H1 (cell line): Measurements from ENCODE around the gene RAB3IP. TPM values are rescaled to one million over a fixed set of nuclear protein-coding genes. Genes with fewer than 3 reads are reported as not detected.

Experiments used
- CTCF ChIA-PET: fragments of 300-600 bp; sonication (Branson Sonifier 250); formaldehyde crosslinking; loops from one replicate; lab custom pipeline; 2021; ENCODE audit not compliant: partially characterized antibody; lab: Charles Lee
- POLR2A ChIA-PET: fragments of 300-600 bp; sonication (Branson Sonifier 250); formaldehyde crosslinking; loops from one replicate; lab custom pipeline; 2021; ENCODE audit warnings: inconsistent platforms; ENCODE audit not compliant: partially characterized antibody; lab: Charles Lee
- DNase-seq, 2 experiments: peaks; one replicate each; pipeline versions ENCODE4 v3.0.0 to v3.0.0-alpha.2; 2010 to 2022; ENCODE audit warnings: low spot score in 2 of 2, low read depth in 1 of 2, mixed read lengths in 1 of 2
- FAIRE-seq: peaks from 2 replicates; lab custom pipeline; 2011; peaks lifted over from hg19 to GRCh38; lab: Jason Lieb, UNC
- H2AFZ ChIP-seq: 2 replicates; pipeline ENCODE4 v1.8.1; 2012; ENCODE audit warnings: low read length, inconsistent platforms
- H2AK5ac ChIP-seq: 2 replicates; pipeline ENCODE4 v1.6.1; 2013; ENCODE audit warnings: low read depth, low read length
- H2BK120ac ChIP-seq: replicated peaks from 2 replicates; pipeline ENCODE3; 2013; ENCODE audit warnings: low read depth, low read length, inconsistent platforms
- H2BK12ac ChIP-seq: 2 replicates; pipeline ENCODE4 v1.6.1; 2013; ENCODE audit warnings: low read depth, low read length
- H2BK15ac ChIP-seq: 2 replicates; pipeline ENCODE4 v1.6.1; 2013; ENCODE audit warnings: low read length
- H2BK20ac ChIP-seq: 2 replicates; pipeline ENCODE4 v1.6.1; 2013; ENCODE audit warnings: low read length
- H2BK5ac ChIP-seq: 2 replicates; pipeline ENCODE4 v1.6.1; 2013; ENCODE audit warnings: low read depth, low read length
- H3K14ac ChIP-seq: 2 replicates; pipeline ENCODE4 v1.6.1; 2013; ENCODE audit warnings: inconsistent platforms; ENCODE audit not compliant: insufficient read length
- H3K18ac ChIP-seq: 2 replicates; pipeline ENCODE4 v1.6.1; 2013; ENCODE audit warnings: low read length; ENCODE audit errors: extremely low read depth
- H3K23ac ChIP-seq: 2 replicates; pipeline ENCODE4 v1.6.1; 2013; ENCODE audit warnings: inconsistent platforms; ENCODE audit not compliant: insufficient read length
- H3K23me2 ChIP-seq: 2 replicates; pipeline ENCODE4 v1.6.1; 2013; ENCODE audit warnings: low read depth, low read length
- H3K27ac ChIP-seq: 2 replicates; pipeline ENCODE4 v1.6.1; 2011; ENCODE audit warnings: low read depth, low read length, inconsistent platforms
- H3K27me3 ChIP-seq, 4 experiments: replicated peaks in 1 of 4; 1 replicate in 1 of 4; 2 replicates in 3 of 4; pipeline versions ENCODE4 v1.6.1 to v1.8.1; 2011 to 2013; ENCODE audit warnings: low read length in 3 of 4, mild to moderate bottlenecking in 3 of 4, inconsistent platforms in 2 of 4, mixed read lengths in 2 of 4, moderate library complexity in 1 of 4; ENCODE audit not compliant: control insufficient read depth in 3 of 4, insufficient read depth in 3 of 4; ENCODE audit errors: extremely low read depth in 1 of 4
- H3K36me3 ChIP-seq, 4 experiments: 2 replicates each; pipeline versions ENCODE4 v1.6.1 to v1.8.1; 2011 to 2013; ENCODE audit warnings: mild to moderate bottlenecking in 4 of 4, low read length in 3 of 4, moderate library complexity in 2 of 4, control low read depth in 1 of 4, inconsistent platforms in 1 of 4; ENCODE audit not compliant: insufficient read depth in 4 of 4, control insufficient read depth in 2 of 4
- H3K4ac ChIP-seq: replicated peaks from 2 replicates; pipeline ENCODE3; 2013; ENCODE audit warnings: low read length, low read depth, mixed read lengths, inconsistent platforms; ENCODE audit not compliant: insufficient read length
- H3K4me1 ChIP-seq, 4 experiments: replicated peaks in 1 of 4; 1 replicate in 1 of 4; 2 replicates in 3 of 4; pipeline versions ENCODE4 v1.6.1 to v1.8.1; 2011 to 2013; ENCODE audit warnings: low read length in 3 of 4, inconsistent platforms in 2 of 4, mixed read lengths in 1 of 4; ENCODE audit not compliant: insufficient read depth in 4 of 4, control insufficient read depth in 3 of 4
- H3K4me2 ChIP-seq, 2 experiments: 2 replicates each; pipeline versions ENCODE4 v1.6.1 to v1.8.1; 2011 to 2013; ENCODE audit warnings: low read depth in 2 of 2, low read length in 2 of 2, control low read depth in 1 of 2, inconsistent platforms in 1 of 2, mild to moderate bottlenecking in 1 of 2; ENCODE audit not compliant: insufficient read depth in 1 of 2
- H3K4me3 ChIP-seq, 4 experiments: fragments of 200-600, 300-600 bp in 1 of 4; sonication (generic), shearing (Covaris generic), sonication (Bioruptor Twin) in 1 of 4; 2 replicates each; pipeline versions ENCODE4 v1.5.1 to v1.8.1; 2011 to 2016; ENCODE audit warnings: low read length in 4 of 4, low read depth in 3 of 4, control low read depth in 2 of 4, inconsistent platforms in 2 of 4, mild to moderate bottlenecking in 2 of 4, mixed read lengths in 1 of 4, moderate library complexity in 1 of 4; ENCODE audit not compliant: insufficient read depth in 2 of 4; ENCODE audit errors: extremely low read depth in 1 of 4
- H3K56ac ChIP-seq: replicated peaks from 2 replicates; pipeline ENCODE3; 2013; ENCODE audit warnings: low read depth, mild to moderate bottlenecking, mixed read lengths, low read length, inconsistent platforms; ENCODE audit not compliant: insufficient read length
- H3K79me1 ChIP-seq: 2 replicates; pipeline ENCODE4 v1.6.1; 2013; ENCODE audit warnings: low read depth, low read length, control low read depth
- H3K79me2 ChIP-seq, 2 experiments: 2 replicates each; pipeline versions ENCODE4 v1.6.1 to v1.8.1; 2012 to 2013; ENCODE audit warnings: low read length in 2 of 2, mild to moderate bottlenecking in 2 of 2, inconsistent platforms in 1 of 2; ENCODE audit not compliant: insufficient read depth in 2 of 2, control insufficient read depth in 1 of 2
- H3K9ac ChIP-seq, 4 experiments: replicated peaks in 1 of 4; 1 replicate in 1 of 4; 2 replicates in 3 of 4; pipeline versions ENCODE4 v1.6.1 to v1.8.1; 2011 to 2013; ENCODE audit warnings: low read depth in 3 of 4, low read length in 3 of 4, control low read depth in 2 of 4, mild to moderate bottlenecking in 2 of 4, moderate library complexity in 2 of 4, inconsistent platforms in 1 of 4; ENCODE audit errors: extremely low read depth in 1 of 4
- H3K9me3 ChIP-seq, 2 experiments: 2 replicates each; pipeline versions ENCODE4 v1.6.1 to v1.8.1; 2012 to 2013; ENCODE audit warnings: mild to moderate bottlenecking in 2 of 2, moderate library complexity in 2 of 2, control low read depth in 1 of 2, inconsistent platforms in 1 of 2, low read depth in 1 of 2, low read length in 1 of 2, mixed read lengths in 1 of 2; ENCODE audit not compliant: insufficient read depth in 2 of 2
- H4K20me1 ChIP-seq, 2 experiments: replicated peaks in 1 of 2; 2 replicates each; pipeline versions ENCODE3 to v1.8.1; 2011 to 2013; ENCODE audit warnings: inconsistent platforms in 2 of 2, low read length in 2 of 2, mild to moderate bottlenecking in 1 of 2; ENCODE audit not compliant: insufficient read depth in 2 of 2, control insufficient read depth in 1 of 2
- H4K5ac ChIP-seq: 2 replicates; pipeline ENCODE4 v1.6.1; 2013; ENCODE audit warnings: low read length, low read depth, mixed read lengths, inconsistent platforms; ENCODE audit not compliant: insufficient read length
- H4K8ac ChIP-seq: 2 replicates; pipeline ENCODE4 v1.8.0; 2013; ENCODE audit warnings: mild to moderate bottlenecking, moderate library complexity, low read length, inconsistent platforms; ENCODE audit not compliant: insufficient read depth; ENCODE audit errors: extremely low read depth
- H4K91ac ChIP-seq: replicated peaks from 2 replicates; pipeline ENCODE3; 2013; ENCODE audit warnings: low read length, mixed read lengths, inconsistent platforms; ENCODE audit not compliant: insufficient read length
- ASH2L ChIP-seq: fragments of 200-600, 300-600 bp; sonication (generic); IDR thresholded peaks from one replicate; pipeline ENCODE4 v1.7.1; 2017; ENCODE audit warnings: low read length
- BACH1 ChIP-seq: IDR thresholded peaks from 2 replicates; pipeline ENCODE4 v1.6.1; 2012; ENCODE audit warnings: low read length, improper control_type of control experiment
- CBX8 ChIP-seq: fragments of 300-800, 300-1000 bp; sonication (generic); IDR thresholded peaks from 2 replicates; pipeline ENCODE4 v1.7.1; 2016; ENCODE audit warnings: low read depth, low read length, borderline replicate concordance
- CHD1 ChIP-seq: IDR thresholded peaks from 2 replicates; pipeline ENCODE4 v1.6.1; 2012; ENCODE audit warnings: low read depth, low read length, improper control_type of control experiment
- FOSL1 ChIP-seq: IDR thresholded peaks from 2 replicates; pipeline ENCODE4 v1.6.1; 2011; ENCODE audit warnings: mild to moderate bottlenecking, low read depth, low read length, moderate library complexity; ENCODE audit not compliant: insufficient read depth
- JUN ChIP-seq: IDR thresholded peaks from 2 replicates; pipeline ENCODE4 v1.6.1; 2011; ENCODE audit warnings: low read depth, mild to moderate bottlenecking, improper control_type of control experiment, low read length
- KDM1A ChIP-seq: fragments of 200-600, 300-600 bp; sonication (generic); IDR thresholded peaks from 2 replicates; pipeline ENCODE4 v1.7.1; 2016; ENCODE audit warnings: mild to moderate bottlenecking, low read length, borderline replicate concordance
- SAP30 ChIP-seq: fragments of 300-600 bp; sonication (generic); IDR thresholded peaks from 2 replicates; pipeline ENCODE4 v1.7.1; 2012; ENCODE audit warnings: low read length, moderate library complexity, mild to moderate bottlenecking, inconsistent platforms; ENCODE audit not compliant: insufficient read depth, insufficient replicate concordance
- SP2 ChIP-seq: IDR thresholded peaks from 2 replicates; pipeline ENCODE4 v1.6.1; 2012; ENCODE audit warnings: mild to moderate bottlenecking, low read length, inconsistent platforms
- TAF7 ChIP-seq: optimal IDR thresholded peaks from 2 replicates; pipeline ENCODE3; 2011; ENCODE audit warnings: low read depth, mild to moderate bottlenecking, inconsistent platforms, low read length, moderate library complexity, borderline replicate concordance
- TBP ChIP-seq: IDR thresholded peaks from 2 replicates; pipeline ENCODE4 v1.6.1; 2011; ENCODE audit warnings: low read depth, low read length, improper control_type of control experiment
- WGBS, 2 experiments: shearing (Covaris generic) in 1 of 2; methylation state at CpG; one replicate each; pipeline versions ENCODE4 v1.1.6 to v1.1.7; 2013 to 2015; ENCODE audit warnings: low lambda C conversion rate in 2 of 2, mixed read lengths in 2 of 2, inconsistent platforms in 1 of 2, low coverage in 1 of 2, missing lambda C conversion rate in 1 of 2; ENCODE audit not compliant: insufficient replicate concordance in 2 of 2, insufficient coverage in 1 of 2, insufficient read length in 1 of 2; ENCODE audit errors: extremely low coverage in 1 of 2, missing lambda C conversion rate in 1 of 2; 5-methylcytosine and 5-hydroxymethylcytosine counted together
- polyA plus RNA-seq, 7 experiments: library from polyadenylated mRNA; depleted of rRNA in 3 of 7; stranded (reverse) in 5 of 7; unstranded in 2 of 7; fragments of >200 nt in 5 of 7; fragments of 200-250 nt in 2 of 7; gene quantifications; 1 replicate in 5 of 7; 2 replicates in 1 of 7; 4 replicates in 1 of 7; pipeline versions ENCODE4 v1.2.1 to v1.2.3, GENCODE V29; 2011 to 2013; ENCODE audit warnings: missing spikeins in 2 of 7, mixed read lengths in 2 of 7
- total RNA-seq: library from RNA; stranded (reverse); fragmentation: NEBNext Ultra II Directional; extraction: Animal tissue kit (Norgen Biotek cat#: 25700); gene quantifications from 2 replicates; pipeline ENCODE4 v1.2.1, GENCODE V29; 2021
- TF ChIP-seq, protein P1 (sequence below): IDR thresholded peaks from 2 replicates; pipeline ENCODE4 v1.6.1; 2012; ENCODE audit warnings: low read length, inconsistent platforms
- TF ChIP-seq, protein P2 (sequence below): IDR thresholded peaks from 2 replicates; pipeline ENCODE4 v1.6.1; 2012; ENCODE audit warnings: inconsistent platforms

The RAB3IP gene
- total and polyA plus RNA-seq, 2 of the 8 experiments (the other 6 are each of a cell fraction or from before 2014, with no cell fraction given), result 17.7 to 34.6 TPM

DNA sequence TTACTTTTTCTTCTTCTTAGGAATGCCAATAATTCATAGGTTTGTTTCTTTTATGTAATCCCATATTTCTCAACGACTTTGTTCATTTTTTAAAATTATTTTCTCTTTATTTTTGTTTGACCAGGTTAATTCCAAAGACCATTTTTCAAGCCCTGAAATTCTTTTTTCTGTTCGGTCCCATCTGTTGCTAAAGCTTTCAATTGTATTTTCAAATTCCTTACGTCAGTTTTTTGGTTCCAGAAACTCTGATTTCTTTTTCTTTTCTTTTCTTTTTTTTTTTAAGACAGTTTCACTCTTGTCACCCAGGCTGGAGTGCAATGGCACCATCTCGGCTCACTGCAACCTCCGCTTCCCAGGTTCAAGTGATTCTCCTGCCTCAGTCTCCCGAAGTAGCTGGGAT, 27.6 kb downstream of the RAB3IP start:
- 90% methylated on average over 5 of the region's 6 CpGs; no CpG with 5 or more reads in 1 of the 2 experiments for WGBS, 2 experiments
- H3K14ac ChIP-seq, result no peak overlapping the region
- DNase-seq (no peak), FAIRE-seq (no peak)
- no peaks in the 10 kb centered on the region for H4K20me1 ChIP-seq
- H3K4me1 ChIP-seq, result no peaks in the 10 kb centered on the region
- H2AFZ ChIP-seq, result no peak overlapping the region
- H3K4ac ChIP-seq, result no peak overlapping the region
- no peaks in the 10 kb centered on the region for H3K27me3 ChIP-seq
- peaks cover 0 to 18% (median 9%) of the 10 kb centered on the region in 4 experiments; a peak in 6 of 8 replicates for H3K36me3 ChIP-seq
- no peak overlapping the region for H3K4me3 ChIP-seq
- H3K79me2 ChIP-seq, result no peaks in the 10 kb centered on the region
- H3K23me2 ChIP-seq, result no peaks in the 10 kb centered on the region
- no peak overlapping the region for H2AK5ac ChIP-seq
- no peak overlapping the region for H2BK20ac ChIP-seq
- H2BK15ac ChIP-seq, result no peak overlapping the region
- H2BK5ac ChIP-seq, result no peak overlapping the region
- no peaks in the 10 kb centered on the region for H3K79me1 ChIP-seq
- no peak overlapping the region for H2BK120ac ChIP-seq
- CTCF ChIA-PET, result no interaction called here
- H4K91ac ChIP-seq, result no peak overlapping the region
- no peak overlapping the region for H3K9ac ChIP-seq
- H3K18ac ChIP-seq, result no peak overlapping the region
- no peak overlapping the region for H3K23ac ChIP-seq
- H3K56ac ChIP-seq, result no peak overlapping the region
- peaks cover 17 to 24% of the 10 kb centered on the region in 2 experiments for H3K9me3 ChIP-seq
- no peak overlapping the region for H2BK12ac ChIP-seq
- no peak overlapping the region for H3K4me2 ChIP-seq
- H4K5ac ChIP-seq, result no peak overlapping the region
- H3K27ac ChIP-seq, result no peak overlapping the region
- no peak overlapping the region for H4K8ac ChIP-seq
- POLR2A ChIA-PET, result interaction anchor here (1.2 kb wide), 1 partner anchor 28 kb away, joined by 3 read pairs; the partner anchor contains the start of gene RAB3IP
- TF ChIP-seq CHD1 (no peak), CBX8 (no peak), KDM1A (no peak), SAP30 (no peak), TAF7 (no peak), FOSL1 (no peak), BACH1 (no peak), ASH2L (no peak), JUN (no peak), TBP (no peak), SP2 (no peak)
- TF ChIP-seq, protein P1, sequence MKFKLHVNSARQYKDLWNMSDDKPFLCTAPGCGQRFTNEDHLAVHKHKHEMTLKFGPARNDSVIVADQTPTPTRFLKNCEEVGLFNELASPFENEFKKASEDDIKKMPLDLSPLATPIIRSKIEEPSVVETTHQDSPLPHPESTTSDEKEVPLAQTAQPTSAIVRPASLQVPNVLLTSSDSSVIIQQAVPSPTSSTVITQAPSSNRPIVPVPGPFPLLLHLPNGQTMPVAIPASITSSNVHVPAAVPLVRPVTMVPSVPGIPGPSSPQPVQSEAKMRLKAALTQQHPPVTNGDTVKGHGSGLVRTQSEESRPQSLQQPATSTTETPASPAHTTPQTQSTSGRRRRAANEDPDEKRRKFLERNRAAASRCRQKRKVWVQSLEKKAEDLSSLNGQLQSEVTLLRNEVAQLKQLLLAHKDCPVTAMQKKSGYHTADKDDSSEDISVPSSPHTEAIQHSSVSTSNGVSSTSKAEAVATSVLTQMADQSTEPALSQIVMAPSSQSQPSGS, result no peak
- TF ChIP-seq, protein P2, sequence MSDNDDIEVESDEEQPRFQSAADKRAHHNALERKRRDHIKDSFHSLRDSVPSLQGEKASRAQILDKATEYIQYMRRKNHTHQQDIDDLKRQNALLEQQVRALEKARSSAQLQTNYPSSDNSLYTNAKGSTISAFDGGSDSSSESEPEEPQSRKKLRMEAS, result no peak
